ENCODE data around the gene IFT20.

The IFT20 gene

DNA sequence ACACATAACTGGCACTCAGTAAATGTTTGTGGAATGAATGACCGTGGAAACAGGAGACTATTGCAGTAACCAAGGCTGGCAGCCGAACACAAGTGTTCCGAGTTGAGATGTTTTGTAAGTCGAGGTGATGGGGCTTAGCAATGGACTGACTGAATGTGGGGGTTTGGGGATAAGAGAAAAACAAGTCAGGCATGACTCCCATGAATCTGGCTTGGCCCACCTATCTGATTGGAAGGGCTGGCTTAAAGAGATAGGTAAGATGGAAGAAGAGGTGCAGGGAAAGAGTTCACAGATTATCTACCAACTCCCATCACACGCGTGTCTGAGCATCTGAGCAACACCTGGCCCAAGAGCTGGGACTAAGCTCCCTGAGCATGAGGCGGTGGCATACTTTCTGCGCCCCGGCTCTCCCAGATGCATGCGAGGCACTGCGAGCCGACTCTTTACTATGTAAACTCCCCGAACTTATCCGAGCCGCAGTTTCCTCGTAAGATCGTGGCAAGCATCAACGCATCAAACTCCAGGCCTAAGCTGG, 539 bp downstream of the IFT20 start:
- DNase-seq: no peak

- DNase-seq: peak; percentile 43 to 61
Observed at GRCh38 chr17:28334171-28334570, 1.1 kb downstream of the IFT20 start.

- DNase-seq: no peak
Observed at GRCh38 chr17:28333083-28333746, 2.1 kb downstream of the IFT20 start.

- DNase-seq: no peak
Observed at GRCh38 chr17:28331891-28332420, 3.3 kb downstream of the IFT20 start.

DNA sequence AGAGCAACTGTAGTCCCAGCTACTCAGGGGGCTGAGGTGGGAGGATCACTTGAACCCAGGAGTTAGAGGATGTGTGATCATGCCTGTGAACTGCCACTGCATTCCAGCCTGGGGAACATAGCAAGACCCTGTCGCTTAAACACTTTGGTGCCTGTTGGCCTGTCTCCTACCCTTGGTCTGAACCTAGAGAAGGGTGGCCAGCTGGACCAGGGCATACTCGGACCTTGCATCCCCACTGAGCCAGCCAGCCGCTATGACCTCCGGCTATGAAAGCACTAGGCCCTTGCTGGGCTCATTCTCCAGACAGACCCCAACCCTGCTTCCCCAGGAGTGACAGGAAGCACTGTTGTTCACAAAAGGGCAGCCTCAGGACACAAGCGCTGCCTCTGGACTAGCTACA, 4.6 kb downstream of the IFT20 start:
- DNase-seq: no peak

GRCh38 chr17:28328325-28328724, 6.9 kb downstream of the IFT20 start:
- no peak for DNase-seq

GRCh38 chr17:28327709-28328108, 7.6 kb downstream of the IFT20 start:
- no peak for DNase-seq

GRCh38 chr17:28327031-28327607, 8.2 kb downstream of the IFT20 start:
- DNase-seq: no peak

GRCh38 chr17:28326114-28326513, 9.2 kb downstream of the IFT20 start:
- DNase-seq: no peak

- DNase-seq: no peak
Observed at GRCh38 chr17:28325211-28325610, 10.1 kb downstream of the IFT20 start.

DNA sequence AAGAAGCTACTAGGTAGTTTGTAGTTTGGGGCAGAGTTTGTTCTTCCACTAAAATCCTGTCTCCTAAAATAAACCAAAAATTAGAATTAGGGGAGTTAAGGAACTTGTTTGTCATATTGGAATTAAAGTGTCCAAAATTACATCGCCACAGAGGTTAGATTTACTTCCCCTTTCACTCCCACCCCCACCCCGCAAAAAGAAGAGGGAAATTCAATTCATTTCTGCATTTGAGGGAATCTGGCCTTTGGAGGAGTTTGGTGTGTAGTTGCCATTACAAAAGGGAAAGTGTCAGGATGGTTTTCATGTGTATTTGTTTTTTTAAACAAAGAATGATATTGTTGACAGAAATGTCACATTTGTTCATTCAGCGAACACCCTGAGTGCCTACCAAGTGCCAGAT, 10.5 kb downstream of the IFT20 start:
- DNase-seq: peak; percentile 46

DNA sequence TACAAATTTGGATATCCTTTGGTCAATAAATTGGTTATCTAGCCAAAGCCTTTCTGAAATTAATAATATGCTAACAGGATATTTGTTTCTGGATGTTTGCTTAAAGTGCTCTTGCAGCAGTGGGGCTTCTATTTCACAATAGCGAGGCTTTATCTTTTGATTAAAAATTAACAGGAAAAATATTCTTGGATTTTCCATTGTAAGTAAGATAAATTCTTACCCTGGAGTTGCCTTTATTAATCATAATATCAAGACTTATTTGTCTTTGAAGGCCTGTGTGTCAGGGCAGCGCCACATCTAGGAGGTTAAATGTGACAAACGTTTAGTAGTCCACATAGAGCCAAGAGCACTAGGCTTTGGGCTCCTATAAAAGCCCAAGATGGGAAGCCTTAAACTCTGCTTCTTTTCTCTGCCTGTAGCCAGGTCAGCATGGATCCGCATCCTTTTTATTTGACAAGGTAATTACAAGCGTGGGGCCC, 11.0 kb downstream of the IFT20 start:
- DNase-seq: no peak

DNA sequence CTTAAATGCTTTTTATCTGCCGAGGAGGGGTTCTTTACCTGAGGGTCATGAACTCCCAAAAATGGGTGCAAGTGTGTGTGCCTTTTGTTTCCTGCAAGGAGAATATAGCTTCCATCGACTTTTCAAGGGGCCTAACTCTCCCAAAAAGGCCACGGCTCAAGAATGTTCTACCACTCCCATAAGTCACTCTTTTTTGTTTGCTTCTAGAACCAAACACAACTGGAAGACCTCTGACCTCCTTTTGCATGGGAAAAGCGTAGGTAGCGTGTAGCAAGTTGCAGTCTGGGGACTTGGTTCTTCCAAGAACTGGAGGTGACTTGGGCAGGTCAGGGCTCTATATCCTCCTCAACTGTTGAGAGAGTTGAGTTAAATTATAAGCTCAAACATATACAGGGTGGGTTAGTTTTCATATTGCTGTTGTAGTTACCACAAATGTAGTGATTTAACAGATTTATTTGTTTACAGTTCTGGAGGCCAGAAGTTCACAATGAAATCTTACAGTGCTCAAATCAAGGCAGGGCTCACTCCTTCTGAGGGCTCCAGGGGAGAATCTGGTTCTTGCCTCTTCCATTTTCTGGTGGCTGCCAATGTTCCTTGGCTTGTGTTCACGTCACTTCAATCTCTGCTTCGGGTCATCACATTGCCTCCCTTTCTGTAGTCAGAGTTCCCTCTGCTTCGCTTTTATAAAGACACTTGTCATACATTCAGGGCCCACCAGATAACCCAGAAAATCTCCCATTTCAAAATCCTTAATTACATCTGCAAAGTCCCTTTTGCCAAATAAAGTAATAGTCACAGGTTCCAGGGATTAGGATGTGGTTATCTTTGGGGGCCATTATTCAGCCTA, 14.8 kb downstream of the IFT20 start:
- DNase-seq: no peak

GRCh38 chr17:28319598-28319935, 15.7 kb downstream of the IFT20 start:
- DNase-seq: no peak

DNA sequence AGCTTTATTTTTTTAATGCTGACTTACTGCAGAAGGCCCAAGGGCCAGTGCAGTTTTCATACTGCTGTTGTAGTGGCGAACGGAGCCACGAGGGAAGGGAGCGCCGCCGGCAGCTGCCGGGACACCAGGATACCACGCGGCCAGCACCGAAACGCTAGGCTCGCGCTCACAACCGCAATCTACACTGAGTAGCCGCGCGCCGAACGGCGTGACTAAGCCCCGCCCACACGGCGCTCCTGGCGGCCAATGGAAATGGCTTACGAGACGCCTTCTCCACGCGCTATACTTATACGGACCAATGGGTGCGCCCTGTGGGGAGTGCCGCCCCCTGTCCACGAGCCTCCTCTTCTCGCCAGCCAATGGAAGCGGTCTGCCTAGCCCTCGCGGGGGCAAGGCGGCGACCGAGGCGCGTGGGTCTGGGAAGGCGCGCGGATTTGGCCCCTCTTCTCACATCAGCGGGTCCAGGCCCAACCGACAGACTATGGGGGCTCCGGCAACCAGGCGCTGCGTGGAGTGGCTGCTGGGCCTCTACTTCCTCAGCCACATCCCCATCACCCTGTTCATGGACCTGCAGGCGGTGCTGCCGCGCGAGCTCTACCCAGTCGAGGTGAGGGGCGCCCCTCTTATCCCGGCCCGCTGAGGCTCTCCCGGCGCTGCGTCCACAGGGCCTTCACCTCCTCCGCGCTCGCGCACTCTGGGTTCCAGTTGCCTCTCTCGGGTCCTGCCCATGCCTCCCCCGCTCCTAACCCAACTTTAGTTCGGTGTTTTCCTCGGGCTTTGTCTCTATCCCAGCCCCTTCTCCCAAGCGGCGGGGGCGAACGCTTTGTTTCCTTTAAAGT, 16.3 kb downstream of the IFT20 start, which contains the start of gene TMEM97:
TMEM97 (plus strand) TSS at position 442 of the 839 bp plus-strand sequence; CDS start at position 482, 40 bp downstream.
- peak; percentile 98 for DNase-seq

- DNase-seq: no peak
Observed at GRCh38 chr17:28317966-28318758, 17.1 kb downstream of the IFT20 start.

- DNase-seq: no peak
Observed at GRCh38 chr17:28317099-28317965, 17.9 kb downstream of the IFT20 start.

- no peak for DNase-seq
Observed at GRCh38 chr17:28315846-28316705, 19.2 kb downstream of the IFT20 start.

DNA sequence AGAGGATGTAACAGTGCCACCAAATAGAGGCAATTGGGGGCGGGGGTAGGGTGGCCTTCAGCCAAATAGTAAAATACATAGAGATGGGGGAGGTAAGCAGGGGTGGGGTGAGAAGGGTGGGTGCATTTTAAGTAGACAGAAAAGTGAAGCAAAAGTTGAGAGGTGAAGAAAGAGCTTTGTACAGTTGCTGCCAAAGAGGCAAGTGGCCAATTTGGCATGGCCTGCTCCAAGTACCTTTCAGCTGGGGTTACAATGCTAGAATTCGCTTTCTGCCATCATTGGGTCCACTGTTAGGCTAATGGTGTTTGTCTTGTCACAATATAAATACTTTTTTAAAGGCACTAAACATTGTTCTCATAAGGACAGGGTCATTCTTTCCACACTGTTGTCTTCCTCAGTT, 21.4 kb downstream of the IFT20 start:
- DNase-seq: no peak

Data from inflammatory macrophage (primary cell).